ENCODE data around the gene MRPL44. TPM values are rescaled to one million over a fixed set of nuclear protein-coding genes. Genes with fewer than 3 reads are reported as not detected.

MRPL44 gene
- total and polyA plus RNA-seq, 2 donors (not counting 1 experiment from before 2014, with no cell fraction given): 8.9 to 26.7 TPM

- Mint-ChIP-seq H3K4me1 (peaks cover 65% of the 10 kb centered on the region), H3K9me3 (ENCODE audit: insufficient read depth) (no peaks in the 10 kb centered on the region), H3K27ac (peak overlapping the region; percentile 89), H3K27me3 (no peaks in the 10 kb centered on the region), H3K4me3 (peak overlapping the region; percentile 68)
- Histone ChIP-seq H2AFZ (ENCODE audit: insufficient read depth, low read depth, low read length, poor library complexity, severe bottlenecking) (peak overlapping the region; percentile 94), H4K20me1 (ENCODE audit: control insufficient read depth, insufficient read depth, low read length, poor library complexity, severe bottlenecking) (peaks cover 10% of the 10 kb centered on the region), H3K79me2 (ENCODE audit: control insufficient read depth, insufficient read depth, low read length) (peaks cover 47% of the 10 kb centered on the region), H3K27me3 (replicated peaks in 1 of 4; ENCODE audit: control extremely low read depth in 1 of 4, control insufficient read depth in 3 of 4, insufficient read depth in 4 of 4, low read length in 3 of 4) (no peaks in the 10 kb centered on the region), H3K36me3 (replicated peaks in 1 of 2; ENCODE audit: control extremely low read depth in 1 of 2, control insufficient read depth in 1 of 2, extremely low read depth in 1 of 2, insufficient read depth in 2 of 2, low read length in 1 of 2) (peaks cover 4 to 16% of the 10 kb centered on the region in 2 experiments), H3K4me1 (ENCODE audit: control insufficient read depth in 2 of 2, insufficient read depth in 2 of 2, low read length in 2 of 2) (peaks cover 50 to 52% of the 10 kb centered on the region in 2 donors), H3K9ac (ENCODE audit: low read length) (peak overlapping the region; percentile 81), H3K4me3 (ENCODE audit: control extremely low read depth in 1 of 5, extremely low read depth in 1 of 5, insufficient read depth in 1 of 5, low read depth in 2 of 5, low read length in 4 of 5) (no peak overlapping the region), H3K4me2 (replicated peaks; ENCODE audit: low read depth, low read length, poor library complexity, severe bottlenecking) (peak overlapping the region; percentile 74), H3K9me3 (ENCODE audit: control extremely low read depth in 1 of 3, control insufficient read depth in 2 of 3, insufficient read depth in 1 of 3, low read length in 2 of 3) (no peaks in the 10 kb centered on the region), H3K27ac (ENCODE audit: low read length in 2 of 2) (peak overlapping the region; percentile 72 to 78)
- DNase-seq: peak; percentile 21
- 75% methylated on average over 3 of the region's 4 CpGs for WGBS (ENCODE audit: insufficient coverage)
- ATAC-seq (ENCODE audit: low read depth): no peak
- POLR2A ChIA-PET: interaction anchor here (1.6 kb wide), 1 partner anchor 11 kb away, joined by 6 read pairs; the partner anchor contains the start of gene WDFY1
- CTCF ChIA-PET: interaction anchor here (0.7 to 2.9 kb wide), 3 partner anchors 54 to 76 kb away, joined by 3 to 9 read pairs (median 3); no protein-coding TSS in a partner anchor
- TF ChIP-seq CTCF (IDR thresholded peaks at IDR 0.05) (no peak), EZH2 (IDR thresholded peaks at IDR 0.05; ENCODE audit: borderline replicate concordance, insufficient read depth, low read depth, low read length, poor library complexity, severe bottlenecking) (no peak)
- intact Hi-C loops (cut with micrococcal nuclease): loop anchor here (2.0 to 10.0 kb wide), 5 partner anchors 17 to 1301 kb away; partner anchors contain the start of genes CUL3 and FARSB
Observed at GRCh38 chr2:223956300-223956699, 963 bp upstream of the MRPL44 start.

- TF ChIP-seq CTCF (IDR thresholded peaks at IDR 0.05) (no peak), EZH2 (IDR thresholded peaks at IDR 0.05; ENCODE audit: borderline replicate concordance, insufficient read depth, low read depth, low read length, poor library complexity, severe bottlenecking) (no peak)
- Histone ChIP-seq H3K36me3 (replicated peaks in 1 of 2; ENCODE audit: control extremely low read depth in 1 of 2, control insufficient read depth in 1 of 2, extremely low read depth in 1 of 2, insufficient read depth in 2 of 2, low read length in 1 of 2) (peaks cover 8 to 44% of the 10 kb centered on the region in 2 experiments), H3K9me3 (ENCODE audit: control extremely low read depth in 1 of 3, control insufficient read depth in 2 of 3, insufficient read depth in 1 of 3, low read length in 2 of 3) (no peaks in the 10 kb centered on the region), H3K4me2 (replicated peaks; ENCODE audit: low read depth, low read length, poor library complexity, severe bottlenecking) (peak overlapping the region; percentile 74), H3K9ac (ENCODE audit: low read length) (peak overlapping the region; percentile 3), H3K79me2 (ENCODE audit: control insufficient read depth, insufficient read depth, low read length) (peaks cover 60% of the 10 kb centered on the region), H3K27ac (ENCODE audit: low read length in 2 of 2) (no peak overlapping the region), H4K20me1 (ENCODE audit: control insufficient read depth, insufficient read depth, low read length, poor library complexity, severe bottlenecking) (peaks cover 20% of the 10 kb centered on the region), H3K27me3 (replicated peaks in 1 of 4; ENCODE audit: control extremely low read depth in 1 of 4, control insufficient read depth in 3 of 4, insufficient read depth in 4 of 4, low read length in 3 of 4) (no peaks in the 10 kb centered on the region), H2AFZ (ENCODE audit: insufficient read depth, low read depth, low read length, poor library complexity, severe bottlenecking) (no peak overlapping the region), H3K4me1 (ENCODE audit: control insufficient read depth in 2 of 2, insufficient read depth in 2 of 2, low read length in 2 of 2) (peaks cover 47 to 51% of the 10 kb centered on the region in 2 donors), H3K4me3 (ENCODE audit: control extremely low read depth in 1 of 5, extremely low read depth in 1 of 5, insufficient read depth in 1 of 5, low read depth in 2 of 5, low read length in 4 of 5) (no peak overlapping the region)
- Mint-ChIP-seq H3K4me3 (peak overlapping the region; percentile 52), H3K4me1 (peaks cover 58% of the 10 kb centered on the region), H3K9me3 (ENCODE audit: insufficient read depth) (no peaks in the 10 kb centered on the region), H3K27me3 (no peaks in the 10 kb centered on the region), H3K27ac (peak overlapping the region; percentile 46)
- ChIA-PET CTCF (interaction anchor here (0.9 to 4.2 kb wide), 2 partner anchors 11 to 19 kb away, joined by 3 to 47 read pairs; no protein-coding TSS in a partner anchor), POLR2A (no interaction called here)
- intact Hi-C loops (cut with micrococcal nuclease): loop anchor here (5.0 to 10.0 kb wide), 2 partner anchors 628 to 1305 kb away; partner anchors contain the start of genes CUL3 and FARSB
- WGBS (ENCODE audit: insufficient coverage): 10% methylated on average over 2 of the region's 5 CpGs
- ATAC-seq (ENCODE audit: low read depth): no peak
- no peak for DNase-seq
Observed at GRCh38 chr2:223959688-223960087, 2.4 kb downstream of the MRPL44 start.
